ENCODE measurements around the gene KLHL3. TPM values are rescaled to one million over a fixed set of nuclear protein-coding genes. Genes with fewer than 3 reads are reported as not detected.

KLHL3 gene
- total and polyA plus RNA-seq, 4 donors, result 0.91 to 8.8 (median 3.7) TPM

- no peak for DNase-seq (ENCODE audit: low spot score)
- H3K27ac ChIP-seq (ENCODE audit: low read depth in 1 of 2, low read length in 2 of 2), result no peak overlapping the region
- H3K4me1 ChIP-seq (ENCODE audit: control insufficient read depth in 4 of 4, insufficient read depth in 4 of 4, low read length in 3 of 4), result no peaks in the 10 kb centered on the region
- TF ChIP-seq FOXA2 (IDR thresholded peaks at IDR 0.05) (no peak), GABPA (IDR thresholded peaks at IDR 0.05 in 1 of 2, conservative IDR thresholded peaks at IDR 0.05 in 1 of 2) (no peak), REST (IDR thresholded peaks at IDR 0.05) (no peak), RAD21 (IDR thresholded peaks at IDR 0.05) (no peak), FOXA1 (IDR thresholded peaks at IDR 0.05) (no peak), CTCF (IDR thresholded peaks at IDR 0.05; ENCODE audit: low read depth, low read length, missing input control) (no peak), HNF4G (IDR thresholded peaks at IDR 0.05) (no peak), EGR1 (IDR thresholded peaks at IDR 0.05; ENCODE audit: low read depth in 2 of 2) (no peak), SP1 (IDR thresholded peaks at IDR 0.05) (no peak), HNF4A (conservative IDR thresholded peaks at IDR 0.05) (no peak), ATF3 (IDR thresholded peaks at IDR 0.05) (no peak), TAF1 (conservative IDR thresholded peaks at IDR 0.05) (no peak), RXRA (IDR thresholded peaks at IDR 0.05) (no peak), NR2F2 (IDR thresholded peaks at IDR 0.05) (no peak), JUND (IDR thresholded peaks at IDR 0.05) (no peak), YY1 (IDR thresholded peaks at IDR 0.05) (no peak), MAX (IDR thresholded peaks at IDR 0.05) (no peak), ZBTB33 (IDR thresholded peaks at IDR 0.05) (no peak)
- no peaks in the 10 kb centered on the region for H3K9me3 ChIP-seq (ENCODE audit: control insufficient read depth in 4 of 4, low read length in 3 of 4)
- H3K36me3 ChIP-seq (ENCODE audit: control insufficient read depth in 4 of 4, insufficient read depth in 3 of 4, low read depth in 1 of 4, low read length in 3 of 4), result peaks cover 0 to 3% (median under 1%) of the 10 kb centered on the region in 4 donors
- 91% methylated on average over 3 of the region's 3 CpGs for WGBS
- no peaks in the 10 kb centered on the region for H3K27me3 ChIP-seq (ENCODE audit: control insufficient read depth in 4 of 4, insufficient read depth in 4 of 4, low read length in 3 of 4)
- no peak overlapping the region for H3K4me3 ChIP-seq (ENCODE audit: low read depth in 1 of 3, low read length in 3 of 3)
- no peak overlapping the region for H3K9ac ChIP-seq (ENCODE audit: low read depth in 1 of 2, low read length in 2 of 2)
Measured at GRCh38 chr5:137649228-137649935, 86.5 kb downstream of the KLHL3 start.

Measured in liver (tissue), 9 donors.